ENCODE data around the gene STK32C. TPM values are rescaled to one million over a fixed set of nuclear protein-coding genes. Genes with fewer than 3 reads are reported as not detected.

Gene STK32C
- total RNA-seq, 1 donor from 2014 or later, result 19.6 TPM

- peaks cover 7% of the 10 kb centered on the region for H3K36me3 Mint-ChIP-seq (ENCODE audit: low read depth)
These were observed 6.1 kb downstream of the STK32C start for GRCh38 chr10:132301371-132302330.

GRCh38 chr10:132300582-132300981, 7.2 kb downstream of the STK32C start:
- peaks cover 8% of the 10 kb centered on the region for H3K4me1 Mint-ChIP-seq
- H3K36me3 Mint-ChIP-seq (ENCODE audit: low read depth), result peaks cover 1% of the 10 kb centered on the region
- no peak for DNase-seq (ENCODE audit: low read depth, low spot score)
- H3K27me3 Mint-ChIP-seq (ENCODE audit: low read depth), result peaks cover 9% of the 10 kb centered on the region
- no peak overlapping the region for H3K27ac Mint-ChIP-seq (ENCODE audit: unreplicated experiment)
- H3K9me3 Mint-ChIP-seq, result no peaks in the 10 kb centered on the region
- peak overlapping the region; percentile 18 for H3K4me3 Mint-ChIP-seq
- no peak for TF ChIP-seq CTCF (conservative IDR thresholded peaks at IDR 0.05)

More at GRCh38 chr10:132301371-132302330, 6.1 kb downstream of the STK32C start:
- no peaks in the 10 kb centered on the region for H3K9me3 Mint-ChIP-seq
- no peak overlapping the region for H3K4me3 Mint-ChIP-seq
- no peak overlapping the region for H3K27ac Mint-ChIP-seq (ENCODE audit: unreplicated experiment)
- peaks cover 20% of the 10 kb centered on the region for H3K27me3 Mint-ChIP-seq (ENCODE audit: low read depth)
- no peak for DNase-seq (ENCODE audit: low read depth, low spot score)
- H3K4me1 Mint-ChIP-seq, result peaks cover 4% of the 10 kb centered on the region
- no peak for TF ChIP-seq CTCF (conservative IDR thresholded peaks at IDR 0.05)

DNA sequence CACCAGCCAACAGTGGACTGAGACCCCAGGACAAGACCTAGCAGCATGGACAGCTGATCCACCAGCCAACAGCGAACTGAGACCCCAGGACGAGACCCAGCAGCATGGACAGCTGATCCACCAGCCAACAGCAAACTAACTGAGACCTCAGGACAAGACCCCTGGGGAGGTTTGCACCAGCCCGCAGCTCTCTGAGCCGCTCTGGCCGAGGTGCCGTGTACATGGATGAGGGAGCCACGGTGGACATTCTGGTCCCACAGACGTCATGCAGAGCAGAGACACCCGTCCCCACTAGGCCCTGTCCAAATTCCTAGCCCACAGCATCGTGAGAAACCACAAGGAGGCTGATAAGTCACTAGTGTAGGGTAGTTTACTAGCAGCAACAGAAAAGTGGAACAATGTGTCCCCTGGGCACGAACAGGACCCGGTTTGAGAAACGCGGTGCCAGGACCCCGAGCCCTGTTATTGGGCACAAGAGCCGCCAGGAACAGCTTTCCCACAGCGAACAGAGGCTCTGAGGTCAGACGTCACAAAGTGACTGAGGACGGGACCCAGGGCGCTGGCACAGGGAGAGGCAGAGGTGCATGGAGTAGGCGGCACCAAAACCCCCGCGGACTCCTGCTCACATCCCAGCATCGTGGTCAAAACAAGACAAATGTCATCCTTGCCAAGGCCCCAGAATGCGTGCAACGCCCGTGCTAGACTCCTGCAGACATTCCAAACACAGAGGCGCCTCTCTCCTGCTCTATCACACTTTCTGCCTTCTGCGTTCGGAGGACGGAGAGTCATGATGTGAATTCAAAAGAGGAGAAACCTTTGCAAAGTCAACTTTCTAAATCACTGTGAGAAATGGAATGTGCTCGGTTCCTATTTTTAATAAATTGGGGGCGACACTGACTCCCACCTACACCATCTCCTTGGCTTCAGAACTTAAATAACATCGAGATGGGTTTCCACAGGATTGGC, 8.1 kb downstream of the STK32C start:
- no peaks in the 10 kb centered on the region for H3K36me3 Mint-ChIP-seq (ENCODE audit: low read depth)
- no peak for DNase-seq (ENCODE audit: low read depth, low spot score)
- no peaks in the 10 kb centered on the region for H3K9me3 Mint-ChIP-seq
- H3K27me3 Mint-ChIP-seq (ENCODE audit: low read depth), result peaks cover 6% of the 10 kb centered on the region
- TF ChIP-seq CTCF (conservative IDR thresholded peaks at IDR 0.05), result no peak
- no peak overlapping the region for H3K27ac Mint-ChIP-seq (ENCODE audit: unreplicated experiment)
- no peak overlapping the region for H3K4me3 Mint-ChIP-seq
- peaks cover 15% of the 10 kb centered on the region for H3K4me1 Mint-ChIP-seq

DNA sequence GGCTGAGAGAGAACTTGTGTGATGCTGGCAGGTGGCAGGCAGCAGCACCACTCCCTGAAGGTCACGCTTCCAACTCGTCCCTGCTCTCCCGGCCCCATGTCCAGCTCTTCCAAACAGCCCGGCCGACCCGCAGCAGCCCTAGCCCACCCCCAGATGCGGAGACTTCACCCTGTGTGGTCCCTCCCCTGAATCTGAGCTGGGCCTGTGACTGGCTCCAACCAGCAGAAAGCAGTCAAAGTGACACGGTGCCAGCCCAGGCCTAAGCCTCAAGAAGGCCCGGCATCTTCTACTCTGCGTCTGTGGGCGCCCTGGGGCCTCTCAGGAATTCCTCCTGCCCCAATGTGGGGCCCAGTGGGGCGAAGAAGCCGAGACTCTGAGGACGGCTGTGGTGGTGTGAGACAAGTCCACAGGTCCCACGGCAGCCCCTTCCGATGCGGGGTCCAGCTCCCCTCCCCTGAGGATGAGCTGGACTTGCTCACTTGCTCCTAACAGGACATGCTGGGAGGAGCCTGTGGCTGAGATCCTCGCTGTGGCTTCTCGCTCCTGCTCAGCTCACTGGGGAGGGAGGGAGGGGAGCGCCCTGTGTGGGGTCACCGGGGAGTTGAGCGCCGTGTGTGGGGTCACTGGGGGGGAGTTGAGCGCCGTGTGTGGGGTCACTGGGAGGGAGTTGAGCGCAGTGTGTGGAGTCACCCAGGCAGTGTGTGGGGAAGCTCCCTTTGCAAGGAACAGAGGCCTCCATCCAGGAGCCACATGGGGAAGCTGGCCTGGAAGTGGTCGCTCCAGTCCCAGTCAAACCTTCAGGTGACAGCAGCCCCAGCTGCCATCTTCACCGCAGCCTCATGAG, 9.5 kb downstream of the STK32C start:
- DNase-seq (ENCODE audit: low read depth, low spot score), result no peak
- no peaks in the 10 kb centered on the region for H3K36me3 Mint-ChIP-seq (ENCODE audit: low read depth)
- H3K4me3 Mint-ChIP-seq, result no peak overlapping the region
- TF ChIP-seq CTCF (conservative IDR thresholded peaks at IDR 0.05), result no peak
- no peak overlapping the region for H3K27ac Mint-ChIP-seq (ENCODE audit: unreplicated experiment)
- H3K4me1 Mint-ChIP-seq, result peaks cover 19% of the 10 kb centered on the region
- no peaks in the 10 kb centered on the region for H3K9me3 Mint-ChIP-seq
- peaks cover 1% of the 10 kb centered on the region for H3K27me3 Mint-ChIP-seq (ENCODE audit: low read depth)

DNA sequence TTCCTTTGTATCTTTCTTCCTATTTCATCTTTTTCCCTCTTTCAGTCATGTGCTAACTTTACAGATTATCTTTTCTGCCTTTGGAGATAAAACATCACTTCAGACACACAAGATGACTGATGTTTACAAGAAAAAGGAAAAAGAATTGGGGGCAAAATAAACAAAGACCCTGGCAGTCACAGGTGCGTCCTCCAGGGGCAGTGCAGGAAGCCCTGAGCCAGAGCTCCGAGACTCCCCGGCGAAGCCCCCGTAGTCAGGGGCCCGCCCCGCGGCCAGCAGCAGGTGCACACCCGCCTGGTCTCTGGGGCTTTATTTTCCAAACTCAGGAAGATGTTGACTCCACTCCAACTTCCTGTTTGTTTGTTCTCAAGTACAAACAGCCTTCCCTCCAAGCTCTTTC, 10.2 kb downstream of the STK32C start:
- peaks cover 19% of the 10 kb centered on the region for H3K4me1 Mint-ChIP-seq
- H3K9me3 Mint-ChIP-seq, result no peaks in the 10 kb centered on the region
- no peaks in the 10 kb centered on the region for H3K36me3 Mint-ChIP-seq (ENCODE audit: low read depth)
- H3K27me3 Mint-ChIP-seq (ENCODE audit: low read depth), result no peaks in the 10 kb centered on the region
- H3K27ac Mint-ChIP-seq (ENCODE audit: unreplicated experiment), result no peak overlapping the region
- TF ChIP-seq CTCF (conservative IDR thresholded peaks at IDR 0.05), result no peak
- DNase-seq (ENCODE audit: low read depth, low spot score), result no peak
- H3K4me3 Mint-ChIP-seq, result no peak overlapping the region

Data from neural crest cell (in vitro differentiated cells).